Large intestine (tissue), 3 donors: ENCODE data around the gene HTT-AS. TPM values are rescaled to one million over a fixed set of nuclear protein-coding genes. Genes with fewer than 3 reads are reported as not detected.
"Not testable (repeated sequence)": the region's sequence is repeated elsewhere in the genome, so short reads cannot be mapped to it uniquely, and the experiment has no call there.

Source experiments
- DNase-seq, 2 donors: peaks; one replicate each; pipeline versions ENCODE4 v3.0.0 to v3.0.0-alpha.2; 2013
- H3K27ac ChIP-seq: one replicate; pipeline ENCODE4 v1.5.1; 2013; ENCODE audit warnings: low read length
- H3K27me3 ChIP-seq: 2 replicates; pipeline ENCODE4 v1.6.1; 2013; ENCODE audit warnings: low read length; ENCODE audit not compliant: control insufficient read depth, insufficient read depth
- H3K36me3 ChIP-seq: 2 replicates; pipeline ENCODE4 v1.6.1; 2013; ENCODE audit warnings: low read length; ENCODE audit not compliant: control insufficient read depth, insufficient read depth
- H3K4me1 ChIP-seq: one replicate; pipeline ENCODE4 v1.6.1; 2013; ENCODE audit warnings: low read length; ENCODE audit not compliant: control insufficient read depth, insufficient read depth
- H3K4me3 ChIP-seq: one replicate; pipeline ENCODE4 v1.5.1; 2013; ENCODE audit warnings: low read length
- H3K9me3 ChIP-seq: one replicate; pipeline ENCODE4 v1.6.1; 2013; ENCODE audit warnings: mild to moderate bottlenecking, low read depth, low read length, moderate library complexity; ENCODE audit not compliant: control insufficient read depth
- WGBS: methylation state at CpG from one replicate; pipeline ENCODE4 v1.1.5; 2013; ENCODE audit warnings: low lambda C conversion rate; ENCODE audit not compliant: insufficient coverage; 5-methylcytosine and 5-hydroxymethylcytosine counted together
- polyA plus RNA-seq: library from polyadenylated mRNA; unstranded; fragments of 120-200 nt; gene quantifications from one replicate; pipeline ENCODE4 v1.2.1, GENCODE V29; 2013

The HTT-AS gene
- polyA plus RNA-seq, 1 donor: not detected

GRCh38 chr4:3112609-3113469 lies 38.5 kb upstream of the HTT-AS start:
- Histone ChIP-seq H3K4me1 (no peaks in the 10 kb centered on the region), H3K36me3 (peaks cover 75% of the 10 kb centered on the region), H3K27me3 (no peaks in the 10 kb centered on the region), H3K4me3 (no peak overlapping the region), H3K9me3 (no peaks in the 10 kb centered on the region), H3K27ac (no peak overlapping the region)
- DNase-seq: no peak
- 71% methylated on average over 1 of the region's 5 CpGs for WGBS

- Histone ChIP-seq H3K4me3 (no peak overlapping the region), H3K27ac (no peak overlapping the region), H3K4me1 (no peaks in the 10 kb centered on the region), H3K9me3 (no peaks in the 10 kb centered on the region), H3K27me3 (no peaks in the 10 kb centered on the region), H3K36me3 (peaks cover 76% of the 10 kb centered on the region)
- DNase-seq: no peak
- 87% methylated on average over 2 of the region's 4 CpGs for WGBS
Measured at GRCh38 chr4:3112201-3112600, 37.9 kb upstream of the HTT-AS start.

DNA sequence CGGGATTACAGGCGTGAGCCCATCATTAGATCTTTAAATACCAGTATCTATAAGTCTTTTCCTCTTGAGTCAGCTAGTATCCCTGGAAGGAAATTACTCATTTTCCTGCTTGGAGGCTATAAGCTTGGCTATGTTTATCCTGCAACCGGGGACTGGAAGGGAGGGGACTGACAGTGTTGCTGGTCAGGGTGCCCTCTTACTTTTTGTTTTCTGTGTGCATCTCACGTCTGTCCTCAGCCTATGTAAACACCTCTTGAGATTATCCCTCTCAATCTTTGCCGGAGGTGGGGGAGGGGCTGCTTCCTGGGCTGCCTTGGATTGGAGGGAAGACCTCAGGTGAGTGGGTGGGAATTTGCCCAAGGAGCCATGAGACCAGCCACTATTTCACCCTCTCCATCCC lies 37.1 kb upstream of the HTT-AS start:
- Histone ChIP-seq H3K27ac (no peak overlapping the region), H3K4me3 (no peak overlapping the region), H3K27me3 (no peaks in the 10 kb centered on the region), H3K9me3 (no peaks in the 10 kb centered on the region), H3K36me3 (peaks cover 75% of the 10 kb centered on the region), H3K4me1 (no peaks in the 10 kb centered on the region)
- no CpG with 5 or more reads among the region's 5 CpGs for WGBS
- DNase-seq: no peak

- WGBS: 100% methylated on average over 2 of the region's 3 CpGs
Measured at GRCh38 chr4:3108211-3108610, 33.9 kb upstream of the HTT-AS start.

GRCh38 chr4:3107691-3108121 lies 33.4 kb upstream of the HTT-AS start:
- no peaks in the 10 kb centered on the region for H3K4me1 ChIP-seq
- DNase-seq: no peak
- H3K36me3 ChIP-seq: peaks cover 65% of the 10 kb centered on the region
- no peaks in the 10 kb centered on the region for H3K27me3 ChIP-seq
- no CpG with 5 or more reads among the region's 6 CpGs for WGBS
- H3K9me3 ChIP-seq: no peaks in the 10 kb centered on the region
- no peak overlapping the region for H3K27ac ChIP-seq
- H3K4me3 ChIP-seq: no peak overlapping the region

More at GRCh38 chr4:3108211-3108610, 33.9 kb upstream of the HTT-AS start:
- no peak overlapping the region for H3K4me3 ChIP-seq
- H3K4me1 ChIP-seq: no peaks in the 10 kb centered on the region
- DNase-seq: no peak
- no peaks in the 10 kb centered on the region for H3K9me3 ChIP-seq
- H3K36me3 ChIP-seq: peaks cover 64% of the 10 kb centered on the region
- no peaks in the 10 kb centered on the region for H3K27me3 ChIP-seq
- H3K27ac ChIP-seq: no peak overlapping the region

GRCh38 chr4:3107271-3107670 lies 32.9 kb upstream of the HTT-AS start:
- Histone ChIP-seq H3K9me3 (no peaks in the 10 kb centered on the region), H3K36me3 (peaks cover 65% of the 10 kb centered on the region), H3K27ac (no peak overlapping the region), H3K4me1 (no peaks in the 10 kb centered on the region), H3K4me3 (no peak overlapping the region), H3K27me3 (no peaks in the 10 kb centered on the region)
- no peak for DNase-seq
- no CpG with 5 or more reads among the region's 5 CpGs for WGBS

DNA sequence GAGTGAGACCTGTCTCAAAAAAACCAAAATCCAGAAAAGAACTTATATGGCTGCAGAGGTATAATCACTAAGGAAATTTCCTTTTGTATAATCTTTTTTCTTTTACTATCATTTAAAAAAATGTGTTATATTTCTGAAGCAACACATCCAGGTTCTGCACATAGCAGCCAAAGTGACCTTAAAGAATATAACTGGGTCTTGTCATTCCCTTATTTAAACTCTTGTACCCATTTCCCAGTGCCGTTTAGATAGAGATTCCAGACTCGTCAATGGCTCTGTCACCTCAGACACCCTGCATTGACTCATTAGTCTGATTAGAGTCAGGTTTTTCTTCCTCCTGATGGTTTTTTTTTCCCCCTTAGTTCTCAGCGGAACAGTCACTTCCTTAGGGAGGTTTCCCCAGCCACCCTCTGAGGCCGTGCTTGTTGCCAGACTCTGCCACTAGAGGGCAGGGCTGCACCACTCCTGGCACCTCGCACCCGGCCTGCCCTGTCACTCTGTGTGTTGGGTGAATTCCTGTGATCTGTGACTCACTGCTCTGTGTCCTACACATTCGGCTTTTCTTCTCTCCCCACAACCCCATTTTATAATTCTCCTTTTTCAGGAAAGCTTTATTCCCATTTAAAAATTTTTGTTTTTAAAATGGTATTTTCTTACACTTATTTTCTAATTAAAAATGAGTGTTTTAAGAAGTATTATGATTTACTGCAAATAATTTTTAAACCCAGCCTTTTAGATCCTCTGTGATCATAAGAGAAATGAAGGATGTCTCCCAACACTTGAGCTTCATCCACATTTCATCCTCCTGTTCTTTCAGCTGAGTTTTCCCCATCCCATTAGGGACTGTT lies 32.2 kb upstream of the HTT-AS start:
- Histone ChIP-seq H3K36me3 (peaks cover 65% of the 10 kb centered on the region), H3K27me3 (no peaks in the 10 kb centered on the region), H3K4me1 (no peaks in the 10 kb centered on the region), H3K27ac (no peak overlapping the region), H3K9me3 (no peaks in the 10 kb centered on the region), H3K4me3 (no peak overlapping the region)
- WGBS: 0% methylated on average over 2 of the region's 7 CpGs
- DNase-seq: peak; percentile 74 to 85

- Histone ChIP-seq H3K4me1 (no peaks in the 10 kb centered on the region), H3K4me3 (no peak overlapping the region), H3K36me3 (peaks cover 36% of the 10 kb centered on the region), H3K27ac (no peak overlapping the region), H3K27me3 (no peaks in the 10 kb centered on the region), H3K9me3 (peaks cover 4% of the 10 kb centered on the region)
- no peak for DNase-seq
- WGBS: 43% methylated on average over 1 of the region's 2 CpGs
Measured at GRCh38 chr4:3098346-3098745, 24.0 kb upstream of the HTT-AS start.

DNA sequence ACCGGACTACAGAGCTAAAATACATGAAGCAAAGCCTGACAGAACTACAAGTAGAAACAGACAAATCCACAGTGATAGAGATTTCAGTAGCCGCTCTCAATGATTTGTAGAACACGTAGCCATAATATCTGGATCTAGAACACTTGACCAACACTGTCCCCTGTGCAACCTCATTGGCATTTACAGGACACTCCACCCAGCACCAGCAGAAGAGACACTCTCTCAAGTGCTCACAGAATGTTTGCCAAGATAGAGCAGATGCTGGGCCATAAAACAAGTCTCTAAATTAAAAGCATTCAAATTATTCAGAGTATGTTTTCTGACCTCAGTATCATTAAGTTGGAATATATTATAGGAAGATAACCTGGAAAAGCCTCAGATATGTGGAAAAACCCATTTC lies 21.9 kb upstream of the HTT-AS start:
- H3K36me3 ChIP-seq: peaks cover 29% of the 10 kb centered on the region
- no peaks in the 10 kb centered on the region for H3K27me3 ChIP-seq
- H3K4me1 ChIP-seq: no peaks in the 10 kb centered on the region
- 100% methylated on average over 1 of the region's 3 CpGs for whole genome bisulfite sequencing
- no peak overlapping the region for H3K4me3 ChIP-seq
- H3K9me3 ChIP-seq: peaks cover 4% of the 10 kb centered on the region
- H3K27ac ChIP-seq: no peak overlapping the region
- DNase-seq: no peak

DNA sequence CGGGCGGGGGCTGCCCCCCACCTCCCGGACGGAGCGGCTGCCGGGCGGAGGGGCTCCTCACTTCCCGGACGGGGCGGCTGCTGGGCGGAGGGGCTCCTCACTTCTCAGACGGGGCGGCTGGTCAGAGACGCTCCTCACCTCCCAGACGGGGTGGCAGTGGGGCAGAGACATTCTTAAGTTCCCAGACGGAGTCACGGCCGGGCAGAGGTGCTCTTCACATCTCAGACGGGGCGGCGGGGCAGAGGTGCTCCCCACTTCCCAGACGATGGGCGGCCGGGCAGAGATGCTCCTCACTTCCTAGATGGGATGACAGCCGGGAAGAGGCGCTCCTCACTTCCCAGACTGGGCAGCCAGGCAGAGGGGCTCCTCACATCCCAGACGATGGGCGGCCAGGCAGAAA lies 20.4 kb upstream of the HTT-AS start:
- H3K27me3 ChIP-seq, H3K27ac ChIP-seq, H3K4me3 ChIP-seq, H3K4me1 ChIP-seq, H3K9me3 ChIP-seq, DNase-seq: not testable (repeated sequence)
- no CpG with 5 or more reads among the region's 28 CpGs for WGBS
- H3K36me3 ChIP-seq: peaks cover 15% of the 10 kb centered on the region
